LNCaP clone FGC (cell line): ENCODE results near the gene SMIM35.

Experiments
- DNase-seq: peaks from one replicate; pipeline ENCODE4 v3.0.0-alpha.2; 2011; ENCODE audit warnings: low read depth
- H3K4me3 ChIP-seq: 2 replicates; pipeline ENCODE4 v1.5.1; 2011; ENCODE audit warnings: mild to moderate bottlenecking, low read depth, low read length, control low read depth
- CTCF ChIP-seq: IDR thresholded peaks from 2 replicates; pipeline ENCODE4 v1.5.1; 2012; ENCODE audit warnings: mild to moderate bottlenecking; ENCODE audit not compliant: control insufficient read depth, insufficient read depth; ENCODE audit errors: extremely low read depth

The SMIM35 gene

DNA sequence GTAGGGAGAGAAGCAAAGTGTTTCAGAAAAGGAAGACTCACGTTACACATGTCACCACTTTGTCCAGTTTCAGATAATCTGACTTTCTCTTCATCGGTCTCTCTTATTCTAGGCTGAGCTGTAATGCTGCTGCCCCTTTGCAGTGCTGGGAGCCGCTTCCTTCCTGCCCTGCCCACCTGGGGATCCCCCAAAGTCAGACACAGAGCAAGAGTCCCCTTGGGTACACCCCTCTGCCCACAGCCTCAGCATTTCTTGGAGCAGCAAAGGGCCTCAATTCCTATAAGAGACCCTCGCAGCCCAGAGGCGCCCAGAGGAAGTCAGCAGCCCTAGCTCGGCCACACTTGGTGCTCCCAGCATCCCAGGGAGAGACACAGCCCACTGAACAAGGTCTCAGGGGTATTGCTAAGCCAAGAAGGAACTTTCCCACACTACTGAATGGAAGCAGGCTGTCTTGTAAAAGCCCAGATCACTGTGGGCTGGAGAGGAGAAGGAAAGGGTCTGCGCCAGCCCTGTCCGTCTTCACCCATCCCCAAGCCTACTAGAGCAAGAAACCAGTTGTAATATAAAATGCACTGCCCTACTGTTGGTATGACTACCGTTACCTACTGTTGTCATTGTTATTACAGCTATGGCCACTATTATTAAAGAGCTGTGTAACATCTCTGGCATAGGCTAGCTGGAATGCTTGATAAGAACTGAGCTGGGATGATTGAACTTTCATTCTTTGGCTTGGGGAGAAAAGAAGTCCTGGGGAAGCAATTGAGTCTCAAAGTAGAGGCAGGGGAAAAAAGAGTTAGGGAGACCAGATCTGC is 31.2 kb upstream of the SMIM35 start:
- no peak overlapping the region for H3K4me3 ChIP-seq
- no peak for TF ChIP-seq CTCF
- DNase-seq = no peak

- DNase-seq = no peak
- H3K4me3 ChIP-seq = no peak overlapping the region
- TF ChIP-seq CTCF = no peak
Observed at GRCh38 chr11:118115048-118115447, 28.3 kb upstream of the SMIM35 start.

GRCh38 chr11:118114266-118114665 is 27.5 kb upstream of the SMIM35 start:
- no peak overlapping the region for H3K4me3 ChIP-seq
- no peak for TF ChIP-seq CTCF
- DNase-seq = no peak

- no peak for DNase-seq
- TF ChIP-seq CTCF = no peak
- H3K4me3 ChIP-seq = no peak overlapping the region
Observed at GRCh38 chr11:118112711-118113430, 26.1 kb upstream of the SMIM35 start.

DNA sequence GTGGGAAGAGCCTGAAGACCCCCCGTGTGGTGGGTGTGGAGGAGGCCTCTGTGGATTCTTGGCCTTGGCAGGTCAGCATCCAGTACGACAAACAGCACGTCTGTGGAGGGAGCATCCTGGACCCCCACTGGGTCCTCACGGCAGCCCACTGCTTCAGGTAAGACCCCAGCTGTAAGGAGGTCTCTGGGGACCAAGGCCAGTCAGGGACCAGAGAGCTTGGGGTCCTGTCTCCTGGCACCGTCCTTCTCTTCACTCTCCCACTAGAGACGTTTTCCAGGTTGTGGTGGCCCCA is 24.9 kb upstream of the SMIM35 start:
- DNase-seq = no peak
- no peak for TF ChIP-seq CTCF
- H3K4me3 ChIP-seq = no peak overlapping the region

GRCh38 chr11:118111019-118111743 is 24.4 kb upstream of the SMIM35 start:
- TF ChIP-seq CTCF = no peak
- DNase-seq = no peak

More at GRCh38 chr11:118111019-118111743, 24.4 kb upstream of the SMIM35 start:
- H3K4me3 ChIP-seq = no peak overlapping the region
